Testis (tissue), 3 donors: Measurements from ENCODE around the gene HNRNPDL. TPM values are rescaled to one million over a fixed set of nuclear protein-coding genes. Genes with fewer than 3 reads are reported as not detected.
"Not testable (repeated sequence)": the region's sequence is repeated elsewhere in the genome, so short reads cannot be mapped to it uniquely, and the experiment has no call there.

Experiments
- DNase-seq: peaks from one replicate; pipeline ENCODE4 v3.0.0-alpha.2; 2019
- H3K27ac ChIP-seq, 2 donors: fragments of 200-600 bp; sonication (generic); one replicate each; pipeline ENCODE4 v1.5.1; 2019
- H3K27me3 ChIP-seq: fragments of 200-600 bp; sonication (generic); one replicate; pipeline ENCODE4 v1.5.1; 2019
- H3K36me3 ChIP-seq: fragments of 200-600 bp; sonication (generic); one replicate; pipeline ENCODE4 v1.5.1; 2017; ENCODE audit warnings: low read depth; ENCODE audit errors: missing control alignments
- H3K4me1 ChIP-seq: fragments of 200-600 bp; sonication (generic); one replicate; pipeline ENCODE4 v1.5.1; 2019
- H3K4me3 ChIP-seq, 2 donors: fragments of 200-600 bp; sonication (generic); one replicate each; pipeline ENCODE4 v1.5.1; 2017 to 2019
- H3K9me3 ChIP-seq: fragments of 200-600 bp; sonication (generic); one replicate; pipeline ENCODE4 v1.5.1; 2017
- POLR2A ChIP-seq: fragments of 450-650 bp; IDR thresholded peaks from one replicate; pipeline ENCODE4 v1.6.1; 2017; ENCODE audit warnings: antibody characterized with exemption, mild to moderate bottlenecking, moderate library complexity
- WGBS, 2 donors: methylation state at CpG; one replicate each; pipeline ENCODE4 v1.1.5; 2018; 5-methylcytosine and 5-hydroxymethylcytosine counted together
- intact Hi-C: fragments of 100-400 bp; cut with DNase I; formaldehyde crosslinking; loops from one replicate; pipeline ENCODE4 v1.15.1; 2023; ENCODE audit warnings: low total_unique reads
- polyA plus RNA-seq: library from polyadenylated mRNA; stranded (reverse); fragments of 350-450 nt; fragmentation: Illumina TruSeq; extraction: RNeasy Lipid Tissue Mini Kit (QIAGEN cat#74804); gene quantifications from one replicate; pipeline ENCODE4 v1.2.3, GENCODE V29; 2014; ENCODE audit warnings: low read depth, low replicate concordance; ENCODE audit not compliant: insufficient read depth
- total RNA-seq, 2 donors: library from RNA; depleted of rRNA; stranded (reverse); fragments of >200 nt; gene quantifications; one replicate each; pipeline ENCODE4 v1.2.3, GENCODE V29; 2016
- TF ChIP-seq, protein P1 (sequence below), 3 experiments: fragments of 450-650 bp in 2 of 3; fragments of 200-600 bp in 1 of 3; sonication (generic) in 1 of 3; IDR thresholded peaks; one replicate each; pipeline ENCODE4 v1.5.1; 2016 to 2019; ENCODE audit warnings: antibody characterized with exemption in 3 of 3, mild to moderate bottlenecking in 2 of 3, moderate library complexity in 1 of 3

Gene HNRNPDL
- total and polyA plus RNA-seq, 3 donors from 2014 or later = 203 to 226 (median 218) TPM

DNA sequence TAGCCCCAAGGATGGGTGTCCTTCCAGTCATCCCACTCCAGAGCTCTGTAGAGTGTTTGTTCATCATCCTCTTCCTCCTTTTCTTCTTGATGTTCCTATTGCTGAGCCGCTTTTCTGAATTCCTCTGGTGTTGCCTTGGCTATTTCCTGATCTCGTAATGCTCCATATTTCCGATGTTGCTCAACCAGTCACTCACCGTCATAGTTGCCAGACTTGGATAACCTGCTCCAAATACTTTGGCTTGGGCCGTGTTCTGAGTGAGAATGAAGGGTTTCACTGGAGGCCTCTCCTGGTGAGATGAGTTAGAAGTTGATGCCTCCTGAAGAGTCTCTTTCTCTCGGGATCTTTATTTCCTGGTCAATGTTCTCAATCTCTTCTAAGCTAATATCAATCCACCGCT lies 28.7 kb downstream of the HNRNPDL start:
- Histone ChIP-seq H3K4me3 (no peak overlapping the region), H3K9me3 (no peaks in the 10 kb centered on the region), H3K36me3 (no peaks in the 10 kb centered on the region), H3K27me3 (no peaks in the 10 kb centered on the region), H3K27ac (no peak overlapping the region), H3K4me1 (no peaks in the 10 kb centered on the region)
- TF ChIP-seq, protein P1, sequence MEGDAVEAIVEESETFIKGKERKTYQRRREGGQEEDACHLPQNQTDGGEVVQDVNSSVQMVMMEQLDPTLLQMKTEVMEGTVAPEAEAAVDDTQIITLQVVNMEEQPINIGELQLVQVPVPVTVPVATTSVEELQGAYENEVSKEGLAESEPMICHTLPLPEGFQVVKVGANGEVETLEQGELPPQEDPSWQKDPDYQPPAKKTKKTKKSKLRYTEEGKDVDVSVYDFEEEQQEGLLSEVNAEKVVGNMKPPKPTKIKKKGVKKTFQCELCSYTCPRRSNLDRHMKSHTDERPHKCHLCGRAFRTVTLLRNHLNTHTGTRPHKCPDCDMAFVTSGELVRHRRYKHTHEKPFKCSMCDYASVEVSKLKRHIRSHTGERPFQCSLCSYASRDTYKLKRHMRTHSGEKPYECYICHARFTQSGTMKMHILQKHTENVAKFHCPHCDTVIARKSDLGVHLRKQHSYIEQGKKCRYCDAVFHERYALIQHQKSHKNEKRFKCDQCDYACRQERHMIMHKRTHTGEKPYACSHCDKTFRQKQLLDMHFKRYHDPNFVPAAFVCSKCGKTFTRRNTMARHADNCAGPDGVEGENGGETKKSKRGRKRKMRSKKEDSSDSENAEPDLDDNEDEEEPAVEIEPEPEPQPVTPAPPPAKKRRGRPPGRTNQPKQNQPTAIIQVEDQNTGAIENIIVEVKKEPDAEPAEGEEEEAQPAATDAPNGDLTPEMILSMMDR (IDR thresholded peaks at IDR 0.05) = no peak
- TF ChIP-seq POLR2A = no peak
- no peak for DNase-seq
- WGBS, 2 donors = 47 to 66% methylated on average over 7 of the region's 7 CpGs
- intact Hi-C loops = no loop called here

GRCh38 chr4:82398263-82398662 lies 32.0 kb downstream of the HNRNPDL start:
- no peak for TF ChIP-seq POLR2A
- TF ChIP-seq, protein P1 (IDR thresholded peaks at IDR 0.05) = no peak
- Histone ChIP-seq H3K36me3 (no peaks in the 10 kb centered on the region), H3K4me3 (no peak overlapping the region), H3K9me3 (no peaks in the 10 kb centered on the region), H3K4me1 (no peaks in the 10 kb centered on the region), H3K27ac (no peak overlapping the region), H3K27me3 (no peaks in the 10 kb centered on the region)
- intact Hi-C loops = no loop called here
- WGBS, 2 donors = 85 to 91% methylated on average over 1 of the region's 1 CpG
- DNase-seq = no peak

GRCh38 chr4:82397527-82397926 lies 32.7 kb downstream of the HNRNPDL start:
- 85 to 90% methylated on average over 3 of the region's 3 CpGs for WGBS, 2 donors
- H3K27me3 ChIP-seq = no peaks in the 10 kb centered on the region
- TF ChIP-seq POLR2A = no peak
- TF ChIP-seq, protein P1 (IDR thresholded peaks at IDR 0.05) = no peak

GRCh38 chr4:82394896-82395295 lies 35.4 kb downstream of the HNRNPDL start:
- no peak overlapping the region for H3K4me3 ChIP-seq
- no peaks in the 10 kb centered on the region for H3K9me3 ChIP-seq
- no peaks in the 10 kb centered on the region for H3K27me3 ChIP-seq
- no peak for TF ChIP-seq POLR2A
- TF ChIP-seq, protein P1 (IDR thresholded peaks at IDR 0.05) = no peak
- H3K27ac ChIP-seq = no peak overlapping the region
- H3K36me3 ChIP-seq = no peaks in the 10 kb centered on the region
- intact Hi-C loops = no loop called here
- no peak for DNase-seq
- 87 to 90% methylated on average over 3 of the region's 3 CpGs for WGBS, 2 donors
- H3K4me1 ChIP-seq = no peaks in the 10 kb centered on the region

More at GRCh38 chr4:82397527-82397926, 32.7 kb downstream of the HNRNPDL start:
- DNase-seq = no peak
- H3K4me1 ChIP-seq = no peaks in the 10 kb centered on the region
- H3K27ac ChIP-seq = no peak overlapping the region
- intact Hi-C loops = no loop called here
- H3K4me3 ChIP-seq = no peak overlapping the region
- H3K9me3 ChIP-seq = no peaks in the 10 kb centered on the region
- no peaks in the 10 kb centered on the region for H3K36me3 ChIP-seq

- DNase-seq, H3K9me3 ChIP-seq, H3K27ac ChIP-seq, H3K36me3 ChIP-seq, H3K4me3 ChIP-seq, intact Hi-C loops, H3K27me3 ChIP-seq, H3K4me1 ChIP-seq: not testable (repeated sequence)
- WGBS, 2 donors = 88 to 91% methylated on average over 9 of the region's 9 CpGs
Observed at GRCh38 chr4:82390061-82390460, 40.2 kb downstream of the HNRNPDL start.
